Measurements from ENCODE around the gene KIFAP3.
"Not testable (repeated sequence)": the region's sequence is repeated elsewhere in the genome, so short reads cannot be mapped to it uniquely, and the experiment has no call there.

KIFAP3 gene

GRCh38 chr1:170074250-170075157 is at the start of gene KIFAP3:
Gene KIFAP3, minus strand, starts transcription at chr1:170074695. Its CDS starts 228 bp downstream, at chr1:170074467.
- DNase-seq: peak; percentile 95

- DNase-seq: no peak
Observed at GRCh38 chr1:170122366-170122765, 47.9 kb upstream of the KIFAP3 start.

DNA sequence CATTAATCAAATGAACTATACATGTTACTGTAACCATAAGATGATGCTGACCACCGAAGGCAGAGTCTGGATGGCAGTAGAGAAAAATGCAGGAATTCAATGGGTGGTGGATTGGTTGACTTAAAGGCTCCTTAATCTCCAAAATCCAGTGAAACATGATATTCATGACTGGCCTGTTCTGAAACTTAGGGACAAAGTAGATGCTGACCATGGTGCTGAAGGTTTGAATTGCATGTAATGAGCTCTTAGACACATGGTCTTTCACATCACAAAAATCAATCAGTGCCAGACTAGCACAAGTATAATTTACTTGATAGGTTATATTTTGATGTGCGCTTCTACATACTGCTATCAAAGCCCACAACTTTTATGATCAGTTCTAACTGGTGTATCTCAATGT is 40.4 kb upstream of the KIFAP3 start:
- DNase-seq: no peak

- DNase-seq: not testable (repeated sequence)
Observed at GRCh38 chr1:170113140-170113539, 38.6 kb upstream of the KIFAP3 start.

- no peak for DNase-seq
Observed at GRCh38 chr1:170097449-170097948, 23.0 kb upstream of the KIFAP3 start.

- no peak for DNase-seq
Observed at GRCh38 chr1:170096806-170097340, 22.4 kb upstream of the KIFAP3 start.

- DNase-seq: no peak
Observed at GRCh38 chr1:170095976-170096748, 21.7 kb upstream of the KIFAP3 start.

DNA sequence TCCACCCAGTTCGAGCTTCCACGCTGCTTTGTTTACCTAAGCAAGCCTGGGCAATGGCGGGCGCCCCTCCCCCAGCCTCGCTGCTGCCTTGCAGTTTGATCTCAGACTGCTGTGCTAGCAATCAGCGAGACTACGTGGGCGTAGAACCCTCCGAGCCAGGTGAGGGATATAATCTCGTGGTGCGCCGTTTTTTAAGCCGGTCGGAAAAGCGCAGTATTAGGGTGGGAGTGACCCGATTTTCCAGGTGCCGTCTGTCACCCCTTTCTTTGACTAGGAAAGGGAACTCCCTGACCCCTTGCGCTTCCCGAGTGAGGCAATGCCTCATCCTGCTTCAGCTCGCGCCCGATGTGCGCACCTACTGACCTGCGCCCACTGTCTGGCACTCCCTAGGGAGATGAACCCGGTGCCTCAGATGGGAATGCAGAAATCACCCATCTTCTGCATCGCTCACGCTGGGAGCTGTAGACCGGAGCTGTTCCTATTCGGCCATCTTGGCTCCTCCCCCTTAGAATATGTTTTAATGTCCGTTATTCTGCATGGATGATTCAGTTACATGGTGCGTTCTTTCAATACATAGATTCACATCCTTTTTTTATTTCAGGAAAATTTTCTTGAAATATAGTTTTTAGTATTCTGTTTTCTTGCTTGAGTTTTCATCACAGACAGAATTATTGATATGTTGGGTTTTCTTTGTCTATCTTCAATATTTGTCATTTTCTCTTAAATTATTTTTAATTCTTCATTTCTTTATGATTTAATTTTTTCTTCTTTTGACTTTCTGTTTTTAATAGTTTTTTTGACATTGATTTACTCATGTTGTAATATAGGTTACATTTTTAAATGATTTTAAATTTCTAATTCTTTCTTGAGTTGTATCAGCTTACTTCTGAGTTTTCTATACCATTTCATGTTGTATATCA is 20.5 kb upstream of the KIFAP3 start:
- not testable (repeated sequence) for DNase-seq

DNA sequence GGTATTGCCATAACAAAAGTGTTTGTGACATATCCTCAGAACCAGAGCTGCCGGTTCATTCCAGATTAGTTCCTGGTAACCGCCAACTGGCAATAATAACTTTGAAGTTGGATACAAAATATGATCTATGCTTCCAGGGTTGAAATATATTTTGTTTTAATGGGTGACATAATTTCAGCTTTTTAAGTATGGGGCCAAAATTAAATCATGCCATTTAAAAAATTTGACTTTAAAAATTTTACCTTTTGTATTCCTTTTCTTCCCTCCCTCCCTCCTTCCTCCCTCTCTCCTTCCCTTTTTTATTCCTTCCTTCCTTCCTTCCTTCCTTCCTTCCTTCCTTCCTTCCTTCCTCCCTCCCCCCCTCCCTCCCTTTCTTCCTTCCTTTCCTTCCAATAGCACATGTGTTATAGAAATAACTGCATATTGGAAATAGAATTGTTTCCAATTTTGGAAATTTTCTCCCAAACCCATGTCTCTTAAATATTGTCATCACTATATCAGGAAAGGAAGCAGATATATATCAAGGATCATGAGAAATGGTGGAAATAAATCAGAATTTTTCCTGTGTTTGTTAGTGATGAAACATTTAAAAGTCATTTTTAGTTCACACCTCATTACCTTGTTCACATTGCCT is 12.0 kb upstream of the KIFAP3 start:
- DNase-seq: no peak

- DNase-seq: no peak
Observed at GRCh38 chr1:170085091-170085490, 10.6 kb upstream of the KIFAP3 start.

DNA sequence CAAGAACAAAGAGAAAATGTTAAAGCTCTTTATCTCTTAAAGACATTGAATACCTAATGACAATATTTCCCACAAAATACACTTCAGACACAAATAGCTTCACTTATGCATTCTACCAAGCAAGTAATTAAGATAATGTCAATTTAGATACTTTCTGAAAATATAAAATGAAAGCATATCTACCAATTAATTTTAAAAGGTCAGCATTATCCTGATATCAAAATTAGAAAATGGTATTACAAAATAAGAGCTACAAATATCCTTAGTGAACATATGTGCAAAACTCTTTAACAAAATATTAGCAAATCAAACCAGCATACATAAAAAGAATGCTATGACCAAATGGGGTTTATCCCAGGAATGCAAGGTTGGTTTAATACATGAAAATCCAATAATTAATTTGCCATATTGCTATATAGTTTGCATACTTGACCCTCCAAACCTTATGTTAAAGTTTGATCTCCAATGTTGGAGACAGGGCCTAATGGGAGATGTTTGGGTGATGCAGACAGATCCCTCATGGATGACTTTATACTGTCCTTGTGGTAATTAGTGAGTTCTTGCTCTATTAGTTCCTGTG is 4.2 kb upstream of the KIFAP3 start:
- no peak for DNase-seq

DNA sequence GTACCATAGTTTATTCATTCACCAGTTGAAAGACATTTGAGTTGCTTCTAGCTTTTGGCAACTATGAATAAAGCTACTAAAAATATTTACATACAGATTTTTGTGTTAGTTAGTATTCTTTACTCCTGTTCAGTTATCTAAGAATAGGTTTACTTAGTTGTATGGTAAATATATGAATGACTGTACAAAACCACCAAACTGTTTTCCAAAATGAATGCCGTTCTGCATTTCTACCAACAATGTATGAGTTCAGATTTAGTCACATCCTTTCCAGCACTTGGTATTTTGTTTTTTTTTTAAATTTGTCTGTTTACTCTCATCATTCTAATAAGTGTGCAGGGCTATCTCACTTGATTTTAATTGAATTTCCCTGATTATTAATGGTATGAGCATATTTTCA is 3.4 kb upstream of the KIFAP3 start:
- no peak for DNase-seq

DNA sequence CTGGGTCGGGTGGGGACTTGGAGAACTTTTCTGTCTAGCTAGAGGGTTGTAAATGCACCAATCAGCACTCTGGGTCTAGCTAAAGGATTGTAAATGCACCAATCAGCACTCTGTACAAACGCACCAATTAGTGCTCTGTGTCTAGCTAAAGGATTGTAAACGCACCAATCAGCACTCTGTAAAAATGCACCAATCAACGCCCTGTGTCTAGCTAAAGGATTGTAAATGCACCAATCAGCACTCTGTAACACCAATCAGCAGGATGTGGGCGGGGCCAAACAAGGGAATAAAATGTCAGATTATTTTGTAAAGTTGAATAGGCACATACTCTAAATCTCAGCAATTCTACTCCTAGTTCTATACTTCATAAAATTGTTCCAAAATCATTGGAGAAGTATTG is 2.5 kb upstream of the KIFAP3 start:
- DNase-seq: not testable (repeated sequence)

- DNase-seq: no peak
Observed at GRCh38 chr1:170076199-170076598, 1.7 kb upstream of the KIFAP3 start.

GRCh38 chr1:170075186-170075585 is 691 bp upstream of the KIFAP3 start:
- DNase-seq: peak; percentile 45

DNA sequence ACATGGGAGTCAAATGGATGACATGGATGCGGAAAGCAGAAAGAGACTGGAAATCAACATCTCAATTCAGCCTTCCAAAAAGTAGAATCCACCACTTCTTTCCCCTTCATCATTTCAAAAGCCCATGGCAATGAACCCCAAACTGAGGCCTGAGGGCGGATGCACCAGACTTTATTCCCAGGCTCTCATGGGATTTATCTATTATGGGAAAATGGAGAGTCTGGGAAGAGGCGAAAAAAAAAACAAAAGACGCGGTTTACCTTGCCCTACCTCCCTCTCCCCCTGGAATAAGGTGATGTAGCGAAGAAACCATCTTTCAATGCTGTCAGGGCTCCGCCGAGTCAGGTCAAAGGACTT is 624 bp downstream of the KIFAP3 start:
- DNase-seq: peak; percentile 37

DNA sequence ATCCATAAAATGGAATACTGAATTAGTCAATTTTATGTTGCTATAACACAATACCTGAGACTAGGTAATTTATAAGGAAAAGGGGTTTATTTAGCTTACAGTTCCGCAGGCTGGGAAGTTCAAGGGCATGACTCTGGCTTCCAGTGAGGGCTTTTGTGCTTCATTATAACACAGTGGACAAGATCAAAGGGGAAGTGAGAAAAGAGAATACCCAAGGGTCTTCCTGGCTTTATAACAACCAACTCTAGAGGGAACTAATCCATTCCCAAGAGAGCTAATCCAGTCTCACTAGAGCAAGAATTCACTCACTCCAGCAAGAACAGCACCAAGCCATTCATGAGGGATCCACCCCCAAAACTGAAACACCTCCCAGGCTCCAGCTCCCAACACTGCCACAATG is 3.1 kb downstream of the KIFAP3 start:
- DNase-seq: no peak

DNA sequence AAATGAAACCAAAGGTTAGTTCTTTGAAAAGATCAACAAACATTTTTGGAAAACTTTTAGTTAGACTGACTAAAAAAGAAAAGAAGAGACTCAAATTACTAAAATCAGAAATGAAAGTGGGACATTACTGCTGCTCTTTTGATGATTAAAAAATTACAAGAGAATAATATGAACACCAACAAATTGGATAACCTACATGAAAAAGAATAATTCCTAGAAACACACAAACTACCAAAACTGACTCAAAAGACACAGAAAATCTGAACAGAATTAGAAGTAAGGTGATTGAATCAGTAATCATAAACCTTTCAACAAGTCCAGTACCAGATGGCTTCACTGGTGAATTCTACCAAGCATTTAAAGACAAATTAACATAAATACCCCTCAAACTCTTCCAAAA is 5.6 kb downstream of the KIFAP3 start:
- DNase-seq: no peak

GRCh38 chr1:170067253-170067819 is 7.2 kb downstream of the KIFAP3 start:
- DNase-seq: no peak

DNA sequence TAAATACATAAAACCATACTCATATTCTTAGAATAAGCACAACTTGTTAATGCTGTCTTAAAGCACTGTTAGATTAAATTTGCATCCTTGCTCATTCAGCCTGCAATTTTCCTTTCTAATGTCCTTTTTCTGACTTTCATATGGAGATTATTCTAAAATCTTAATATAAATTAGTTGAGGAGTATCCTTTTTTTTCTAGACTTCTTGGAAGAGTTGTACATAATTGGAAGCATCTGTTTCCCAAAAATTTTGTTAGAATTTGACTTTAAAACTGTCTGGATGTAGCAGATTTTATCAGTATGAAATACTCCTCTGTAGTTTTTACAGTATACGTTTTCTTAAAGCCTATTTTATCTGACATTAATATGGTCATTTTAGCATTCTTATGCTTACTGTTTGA is 9.7 kb downstream of the KIFAP3 start:
- DNase-seq: no peak
